HS-5 (cell line): ENCODE results near the gene SLC49A4.

ENCODE experiments used
- DNase-seq: peaks from one replicate; pipeline ENCODE4 v3.0.0-alpha.2; 2012; ENCODE audit warnings: low read depth

The SLC49A4 gene

GRCh38 chr3:122930063-122930997, 135.5 kb downstream of the SLC49A4 start:
- no peak for DNase-seq
